H9 (cell line): ENCODE data around the gene KRR1. TPM values are rescaled to one million over a fixed set of nuclear protein-coding genes. Genes with fewer than 3 reads are reported as not detected.

Source experiments
- DNase-seq: peaks from one replicate; pipeline ENCODE4 v3.0.0-alpha.2; 2017
- H2AFZ ChIP-seq: one replicate; pipeline ENCODE4 v1.6.1; 2013; ENCODE audit warnings: mild to moderate bottlenecking, low read length, control low read depth, moderate library complexity
- H2AK5ac ChIP-seq: 2 replicates; pipeline ENCODE4 v1.6.1; 2013; ENCODE audit warnings: low read length, control low read depth, mixed read lengths; ENCODE audit not compliant: insufficient read length
- H2BK120ac ChIP-seq: one replicate; pipeline ENCODE4 v1.6.1; 2013; ENCODE audit warnings: low read depth, mild to moderate bottlenecking, low read length, control low read depth, inconsistent platforms; ENCODE audit not compliant: poor library complexity, severe bottlenecking
- H2BK12ac ChIP-seq: 2 replicates; pipeline ENCODE4 v1.6.1; 2013; ENCODE audit warnings: low read length, control low read depth, mixed read lengths, low read depth; ENCODE audit not compliant: insufficient read length
- H2BK15ac ChIP-seq: 2 replicates; pipeline ENCODE4 v1.6.1; 2013; ENCODE audit warnings: low read depth, low read length, control low read depth
- H2BK20ac ChIP-seq: one replicate; pipeline ENCODE4 v1.6.1; 2013; ENCODE audit warnings: low read depth, mild to moderate bottlenecking, low read length, control low read depth, inconsistent platforms; ENCODE audit not compliant: poor library complexity, severe bottlenecking
- H2BK5ac ChIP-seq: 2 replicates; pipeline ENCODE4 v1.6.1; 2013; ENCODE audit warnings: low read length, control low read depth, mixed read lengths; ENCODE audit not compliant: insufficient read length
- H3K14ac ChIP-seq: 2 replicates; pipeline ENCODE4 v1.6.1; 2013; ENCODE audit warnings: low read length, control low read depth; ENCODE audit not compliant: insufficient read depth
- H3K18ac ChIP-seq: 2 replicates; pipeline ENCODE4 v1.6.1; 2013; ENCODE audit warnings: low read depth, mild to moderate bottlenecking, mixed read lengths, low read length, control low read depth; ENCODE audit not compliant: insufficient read length
- H3K23ac ChIP-seq: 2 replicates; pipeline ENCODE4 v1.6.1; 2013; ENCODE audit warnings: low read length, control low read depth, mixed read lengths, low read depth; ENCODE audit not compliant: insufficient read length
- H3K23me2 ChIP-seq: 2 replicates; pipeline ENCODE4 v1.6.1; 2013; ENCODE audit warnings: low read depth, mild to moderate bottlenecking, mixed read lengths, low read length, control low read depth; ENCODE audit not compliant: insufficient read length, poor library complexity, severe bottlenecking
- H3K27ac ChIP-seq: 2 replicates; pipeline ENCODE4 v1.5.1; 2013; ENCODE audit warnings: low read length, control low read depth, mixed read lengths, low read depth; ENCODE audit not compliant: insufficient read length
- H3K27me3 ChIP-seq: 2 replicates; pipeline ENCODE4 v1.6.1; 2013; ENCODE audit warnings: low read length, control low read depth, inconsistent platforms; ENCODE audit not compliant: insufficient read depth
- H3K4ac ChIP-seq: 2 replicates; pipeline ENCODE4 v1.6.1; 2013; ENCODE audit warnings: low read depth, mild to moderate bottlenecking, control low read depth, inconsistent platforms, low read length, moderate library complexity
- H3K4me1 ChIP-seq: 2 replicates; pipeline ENCODE4 v1.6.1; 2013; ENCODE audit warnings: low read length, control low read depth, inconsistent platforms; ENCODE audit not compliant: insufficient read depth
- H3K4me2 ChIP-seq: 2 replicates; pipeline ENCODE4 v1.6.1; 2013; ENCODE audit warnings: low read length, control low read depth, mixed read lengths; ENCODE audit not compliant: insufficient read length, insufficient read depth
- H3K56ac ChIP-seq: 2 replicates; pipeline ENCODE4 v1.6.1; 2013; ENCODE audit warnings: low read depth, mild to moderate bottlenecking, mixed read lengths, low read length, control low read depth; ENCODE audit not compliant: insufficient read length
- H3K79me1 ChIP-seq: 2 replicates; pipeline ENCODE4 v1.6.1; 2013; ENCODE audit warnings: low read depth, mild to moderate bottlenecking, moderate library complexity, low read length, control low read depth, inconsistent platforms; ENCODE audit not compliant: insufficient read depth, poor library complexity, severe bottlenecking
- H3K79me2 ChIP-seq: 2 replicates; pipeline ENCODE4 v1.6.1; 2013; ENCODE audit warnings: low read length, control low read depth, inconsistent platforms; ENCODE audit not compliant: insufficient read depth
- H3K9ac ChIP-seq: 2 replicates; pipeline ENCODE4 v1.6.1; 2013; ENCODE audit warnings: low read length, control low read depth, mixed read lengths; ENCODE audit not compliant: insufficient read length; ENCODE audit errors: extremely low read depth
- H3K9me3 ChIP-seq: one replicate; pipeline ENCODE4 v1.6.1; 2013; ENCODE audit warnings: low read depth, low read length, inconsistent platforms; ENCODE audit not compliant: control insufficient read depth
- H3T11ph ChIP-seq: one replicate; pipeline ENCODE4 v1.6.1; 2013; ENCODE audit warnings: mild to moderate bottlenecking, low read length, control low read depth, inconsistent platforms
- H4K20me1 ChIP-seq: one replicate; pipeline ENCODE4 v1.6.1; 2013; ENCODE audit not compliant: control insufficient read depth, insufficient read length, insufficient read depth
- H4K5ac ChIP-seq: 2 replicates; pipeline ENCODE4 v1.6.1; 2013; ENCODE audit warnings: low read depth, mild to moderate bottlenecking, mixed read lengths, low read length, control low read depth; ENCODE audit not compliant: insufficient read length
- H4K8ac ChIP-seq: replicated peaks from 2 replicates; pipeline ENCODE4 v1.6.1; 2013; ENCODE audit warnings: low read length, control low read depth, mixed read lengths, low read depth; ENCODE audit not compliant: insufficient read length
- H4K91ac ChIP-seq: 2 replicates; pipeline ENCODE4 v1.6.1; 2013; ENCODE audit warnings: low read depth, mild to moderate bottlenecking, moderate library complexity, mixed read lengths, low read length, control low read depth; ENCODE audit not compliant: insufficient read length
- H3K27ac Mint-ChIP-seq, 3 experiments: 2 replicates in 2 of 3; 3 replicates in 1 of 3; pipeline ENCODE4 v1.8.0; 2020 to 2021; ENCODE audit warnings: mixed read lengths in 3 of 3, mild to moderate bottlenecking in 1 of 3, moderate library complexity in 1 of 3
- H3K27me3 Mint-ChIP-seq: 2 replicates; pipeline ENCODE4 v1.8.0; 2021; ENCODE audit warnings: low read depth, mild to moderate bottlenecking, moderate library complexity, mixed read lengths
- H3K36me3 Mint-ChIP-seq, 3 experiments: 2 replicates in 2 of 3; 3 replicates in 1 of 3; pipeline ENCODE4 v1.8.0; 2020 to 2021; ENCODE audit warnings: low read depth in 3 of 3, mixed read lengths in 3 of 3; ENCODE audit not compliant: insufficient read depth in 1 of 3
- H3K4me1 Mint-ChIP-seq, 2 experiments: 2 replicates each; pipeline ENCODE4 v1.8.0; 2020; ENCODE audit warnings: mixed read lengths in 2 of 2
- H3K4me3 Mint-ChIP-seq, 2 experiments: 2 replicates in 1 of 2; 3 replicates in 1 of 2; pipeline ENCODE4 v1.8.0; 2020 to 2021; ENCODE audit warnings: mild to moderate bottlenecking in 2 of 2, mixed read lengths in 2 of 2, moderate library complexity in 1 of 2
- H3K9me3 Mint-ChIP-seq, 2 experiments: 2 replicates in 1 of 2; 3 replicates in 1 of 2; pipeline ENCODE4 v1.8.0; 2020; ENCODE audit warnings: mild to moderate bottlenecking in 2 of 2, mixed read lengths in 2 of 2, moderate library complexity in 1 of 2
- WGBS: extraction: QIAGEN DNeasy Blood & Tissue Kit; methylation state at CpG from one replicate; pipeline ENCODE4 v1.1.7; 2013; ENCODE audit warnings: missing lambda C conversion rate, low lambda C conversion rate, mixed read lengths; ENCODE audit not compliant: insufficient read length; ENCODE audit errors: extremely low coverage; 5-methylcytosine and 5-hydroxymethylcytosine counted together
- total RNA-seq: library from RNA; stranded (reverse); gene quantifications from 2 replicates; pipeline ENCODE4 v1.2.1, GENCODE V29; 2021
- TF ChIP-seq, protein P1 (sequence below): fragments of 200-600 bp; sonication (generic); conservative IDR thresholded peaks from 3 replicates; pipeline ENCODE4 v1.8.0; 2021; ENCODE audit warnings: antibody characterized with exemption, mild to moderate bottlenecking

KRR1 gene
- total RNA-seq, 1 experiment from 2014 or later: 88.9 TPM

DNA sequence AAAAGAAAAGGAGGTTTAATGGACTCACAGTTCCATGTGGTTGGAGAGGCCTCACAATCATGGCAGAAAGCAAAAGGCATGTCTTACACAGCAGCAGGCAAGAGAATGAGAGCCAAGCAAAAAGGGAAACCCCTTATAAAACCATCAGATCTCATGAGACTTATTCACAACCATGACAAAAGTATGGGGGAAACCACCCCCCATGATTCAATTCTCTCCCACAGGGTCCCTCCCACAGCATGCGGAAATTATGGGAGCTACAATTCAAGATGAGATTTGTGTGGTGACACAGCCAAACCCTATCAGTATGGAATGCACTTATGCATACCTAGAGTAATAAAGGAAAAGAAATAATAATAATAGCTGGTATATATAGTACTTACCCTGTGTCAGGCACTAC, 35.3 kb downstream of the KRR1 start:
- no peak overlapping the region for H4K91ac ChIP-seq
- H4K5ac ChIP-seq: no peak overlapping the region
- no peaks in the 10 kb centered on the region for H3K23me2 ChIP-seq
- H4K20me1 ChIP-seq: no peaks in the 10 kb centered on the region
- no peak overlapping the region for H2BK20ac ChIP-seq
- no peak overlapping the region for H3K23ac ChIP-seq
- Mint-ChIP-seq H3K36me3 (no peaks in the 10 kb centered on the region), H3K4me3 (no peak overlapping the region), H3K27ac (no peak overlapping the region), H3K9me3 (no peaks in the 10 kb centered on the region), H3K27me3 (no peaks in the 10 kb centered on the region), H3K4me1 (peaks cover 7 to 14% of the 10 kb centered on the region in 2 experiments)
- H3K9ac ChIP-seq: no peak overlapping the region
- H2AK5ac ChIP-seq: no peak overlapping the region
- DNase-seq: no peak
- H2BK15ac ChIP-seq: no peak overlapping the region
- TF ChIP-seq, protein P1, sequence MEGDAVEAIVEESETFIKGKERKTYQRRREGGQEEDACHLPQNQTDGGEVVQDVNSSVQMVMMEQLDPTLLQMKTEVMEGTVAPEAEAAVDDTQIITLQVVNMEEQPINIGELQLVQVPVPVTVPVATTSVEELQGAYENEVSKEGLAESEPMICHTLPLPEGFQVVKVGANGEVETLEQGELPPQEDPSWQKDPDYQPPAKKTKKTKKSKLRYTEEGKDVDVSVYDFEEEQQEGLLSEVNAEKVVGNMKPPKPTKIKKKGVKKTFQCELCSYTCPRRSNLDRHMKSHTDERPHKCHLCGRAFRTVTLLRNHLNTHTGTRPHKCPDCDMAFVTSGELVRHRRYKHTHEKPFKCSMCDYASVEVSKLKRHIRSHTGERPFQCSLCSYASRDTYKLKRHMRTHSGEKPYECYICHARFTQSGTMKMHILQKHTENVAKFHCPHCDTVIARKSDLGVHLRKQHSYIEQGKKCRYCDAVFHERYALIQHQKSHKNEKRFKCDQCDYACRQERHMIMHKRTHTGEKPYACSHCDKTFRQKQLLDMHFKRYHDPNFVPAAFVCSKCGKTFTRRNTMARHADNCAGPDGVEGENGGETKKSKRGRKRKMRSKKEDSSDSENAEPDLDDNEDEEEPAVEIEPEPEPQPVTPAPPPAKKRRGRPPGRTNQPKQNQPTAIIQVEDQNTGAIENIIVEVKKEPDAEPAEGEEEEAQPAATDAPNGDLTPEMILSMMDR: no peak
- no peak overlapping the region for H2AFZ ChIP-seq
- peaks cover 3% of the 10 kb centered on the region; the same call in 1 of the 2 replicates for H3K4me1 ChIP-seq
- H3K56ac ChIP-seq: no peak overlapping the region
- no peak overlapping the region for H3T11ph ChIP-seq
- H2BK12ac ChIP-seq: no peak overlapping the region
- no peaks in the 10 kb centered on the region for H3K79me1 ChIP-seq
- no peak overlapping the region for H4K8ac ChIP-seq
- H3K27me3 ChIP-seq: no peaks in the 10 kb centered on the region
- H3K4me2 ChIP-seq: no peak overlapping the region
- no peak overlapping the region for H2BK5ac ChIP-seq
- H3K9me3 ChIP-seq: no peaks in the 10 kb centered on the region
- H3K4ac ChIP-seq: no peak overlapping the region
- no CpG with 5 or more reads among the region's 1 CpG for WGBS
- no peak overlapping the region for H3K14ac ChIP-seq
- H3K27ac ChIP-seq: no peak overlapping the region
- no peak overlapping the region for H3K18ac ChIP-seq
- no peak overlapping the region for H2BK120ac ChIP-seq
- H3K79me2 ChIP-seq: no peaks in the 10 kb centered on the region
